ENCODE data around the gene HOTAIR. TPM values are rescaled to one million over a fixed set of nuclear protein-coding genes. Genes with fewer than 3 reads are reported as not detected.
A peak's percentile ranks its signal among the peaks of the same experiment; 100 is the strongest.

The HOTAIR gene
- total and polyA plus RNA-seq, 2 donors (not counting 1 experiment from before 2014, with no cell fraction given), result not detected

DNA sequence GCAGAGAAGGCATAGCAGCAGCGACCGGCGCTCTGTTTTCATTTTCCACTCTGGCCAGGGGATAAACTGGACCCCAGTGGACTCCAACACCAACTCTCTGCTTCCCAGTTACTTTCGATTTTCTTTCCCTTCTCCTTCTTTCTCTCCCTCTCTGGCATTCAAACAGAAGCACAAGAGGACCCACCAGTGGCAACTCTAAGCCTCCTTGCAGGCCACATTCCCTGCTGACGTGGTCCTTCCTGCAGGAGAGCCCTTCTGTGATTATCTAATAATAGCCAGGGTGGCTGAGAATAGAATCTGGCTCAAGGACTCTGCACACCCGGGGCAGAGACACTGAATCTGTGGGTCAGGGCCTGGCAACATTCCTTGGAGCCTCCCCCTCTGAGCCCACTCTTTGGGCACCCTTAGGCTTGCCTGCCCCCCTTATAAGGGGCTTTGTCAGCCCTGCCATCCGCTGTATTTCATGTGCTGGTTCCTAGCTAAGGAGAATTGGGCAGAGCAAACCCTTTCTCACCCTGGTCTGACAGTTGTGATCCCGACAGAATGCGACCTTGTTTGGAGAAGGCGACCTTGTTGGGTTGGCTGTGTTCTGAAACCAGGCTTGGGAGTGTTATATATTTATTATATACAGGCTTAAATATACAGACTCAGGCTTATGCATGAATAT, 45.3 kb upstream of the HOTAIR start:
- Histone ChIP-seq H3K79me2 (ENCODE audit: control insufficient read depth, insufficient read depth, low read length) (no peaks in the 10 kb centered on the region), H3K27ac (ENCODE audit: insufficient read depth, low read length) (no peak overlapping the region), H3K27me3 (ENCODE audit: control insufficient read depth, insufficient read depth, low read length) (peaks cover 36% of the 10 kb centered on the region)

DNA sequence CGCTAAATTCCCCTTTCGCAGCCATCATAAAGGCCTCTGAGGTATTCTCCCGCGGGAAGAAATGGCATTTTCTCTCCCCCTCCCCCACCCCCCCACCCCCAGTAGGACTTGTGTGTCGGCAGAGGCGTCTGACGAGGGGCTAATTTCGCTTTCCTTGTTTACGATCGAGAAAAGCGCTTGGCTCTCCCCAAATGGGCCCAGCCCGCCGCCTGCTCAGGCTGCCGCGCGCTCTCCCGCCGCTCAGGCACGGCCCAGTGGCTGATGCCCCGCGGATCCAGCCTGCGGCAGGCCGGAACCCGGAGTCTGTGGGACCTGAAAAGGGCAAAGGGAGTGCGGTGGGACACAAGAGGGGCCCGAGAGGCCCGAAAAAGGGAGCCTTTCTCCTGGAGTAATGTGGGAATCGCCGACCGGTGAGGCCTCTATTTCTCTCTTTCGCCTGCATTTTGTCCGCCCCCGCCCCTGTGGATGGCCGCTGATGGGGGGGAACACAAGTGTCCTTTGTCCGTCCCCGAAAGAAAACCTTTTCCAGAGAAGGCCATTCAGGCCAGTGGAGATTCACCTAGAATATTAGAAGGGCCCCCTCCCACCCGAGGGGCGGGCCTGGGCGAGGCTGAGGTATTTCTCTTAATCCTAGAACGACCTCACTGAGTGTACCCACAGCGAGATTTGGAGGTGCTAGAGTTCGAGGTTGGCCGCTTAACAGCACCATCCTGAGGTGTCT, 44.5 kb upstream of the HOTAIR start:
- no peak overlapping the region for H2AFZ ChIP-seq (ENCODE audit: low read length)
- H3K79me2 ChIP-seq (ENCODE audit: control insufficient read depth, insufficient read depth, low read length), result no peaks in the 10 kb centered on the region
- H3K9ac ChIP-seq (ENCODE audit: insufficient read depth, low read length), result no peak overlapping the region
- no peak overlapping the region for H3K4me3 ChIP-seq (replicated peaks in 1 of 4; ENCODE audit: control extremely low read depth in 1 of 4, insufficient read depth in 1 of 4, low read depth in 3 of 4, low read length in 4 of 4)
- no peaks in the 10 kb centered on the region for H4K20me1 ChIP-seq (ENCODE audit: control insufficient read depth, extremely low read depth, insufficient read depth, low read length)
- no peak for TF ChIP-seq EZH2 (IDR thresholded peaks at IDR 0.05; ENCODE audit: low read length, missing control alignments)
- TF ChIP-seq, protein P1, sequence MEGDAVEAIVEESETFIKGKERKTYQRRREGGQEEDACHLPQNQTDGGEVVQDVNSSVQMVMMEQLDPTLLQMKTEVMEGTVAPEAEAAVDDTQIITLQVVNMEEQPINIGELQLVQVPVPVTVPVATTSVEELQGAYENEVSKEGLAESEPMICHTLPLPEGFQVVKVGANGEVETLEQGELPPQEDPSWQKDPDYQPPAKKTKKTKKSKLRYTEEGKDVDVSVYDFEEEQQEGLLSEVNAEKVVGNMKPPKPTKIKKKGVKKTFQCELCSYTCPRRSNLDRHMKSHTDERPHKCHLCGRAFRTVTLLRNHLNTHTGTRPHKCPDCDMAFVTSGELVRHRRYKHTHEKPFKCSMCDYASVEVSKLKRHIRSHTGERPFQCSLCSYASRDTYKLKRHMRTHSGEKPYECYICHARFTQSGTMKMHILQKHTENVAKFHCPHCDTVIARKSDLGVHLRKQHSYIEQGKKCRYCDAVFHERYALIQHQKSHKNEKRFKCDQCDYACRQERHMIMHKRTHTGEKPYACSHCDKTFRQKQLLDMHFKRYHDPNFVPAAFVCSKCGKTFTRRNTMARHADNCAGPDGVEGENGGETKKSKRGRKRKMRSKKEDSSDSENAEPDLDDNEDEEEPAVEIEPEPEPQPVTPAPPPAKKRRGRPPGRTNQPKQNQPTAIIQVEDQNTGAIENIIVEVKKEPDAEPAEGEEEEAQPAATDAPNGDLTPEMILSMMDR (conservative IDR thresholded peaks at IDR 0.05 in 1 of 2, IDR thresholded peaks at IDR 0.05 in 1 of 2; ENCODE audit: low read depth in 1 of 2, low read length in 2 of 2), result no peak
- no peak overlapping the region for H3K27ac ChIP-seq (ENCODE audit: insufficient read depth, low read length)
- no peak overlapping the region for H3K4me2 ChIP-seq (ENCODE audit: extremely low read depth, insufficient read depth, low read length)
- H3K36me3 ChIP-seq (ENCODE audit: control insufficient read depth, insufficient read depth, low read length), result no peaks in the 10 kb centered on the region
- no peak for DNase-seq (ENCODE audit: low read depth in 2 of 2)
- H3K4me1 ChIP-seq (ENCODE audit: control insufficient read depth, extremely low read depth, insufficient read depth, low read length), result no peaks in the 10 kb centered on the region
- H3K9me3 ChIP-seq (ENCODE audit: control insufficient read depth, insufficient read depth, low read depth, low read length), result no peaks in the 10 kb centered on the region
- peaks cover 42% of the 10 kb centered on the region for H3K27me3 ChIP-seq (ENCODE audit: control insufficient read depth, insufficient read depth, low read length)

More for the DNA sequence above, 45.3 kb upstream of the HOTAIR start:
- no peaks in the 10 kb centered on the region for H4K20me1 ChIP-seq (ENCODE audit: control insufficient read depth, extremely low read depth, insufficient read depth, low read length)
- H2AFZ ChIP-seq (ENCODE audit: low read length), result no peak overlapping the region
- H3K36me3 ChIP-seq (ENCODE audit: control insufficient read depth, insufficient read depth, low read length), result no peaks in the 10 kb centered on the region
- DNase-seq (ENCODE audit: low read depth in 2 of 2), result no peak
- no peak overlapping the region for H3K4me2 ChIP-seq (ENCODE audit: extremely low read depth, insufficient read depth, low read length)
- H3K4me3 ChIP-seq (replicated peaks in 1 of 4; ENCODE audit: control extremely low read depth in 1 of 4, insufficient read depth in 1 of 4, low read depth in 3 of 4, low read length in 4 of 4), result no peak overlapping the region
- no peaks in the 10 kb centered on the region for H3K9me3 ChIP-seq (ENCODE audit: control insufficient read depth, insufficient read depth, low read depth, low read length)
- H3K9ac ChIP-seq (ENCODE audit: insufficient read depth, low read length), result no peak overlapping the region
- no peaks in the 10 kb centered on the region for H3K4me1 ChIP-seq (ENCODE audit: control insufficient read depth, extremely low read depth, insufficient read depth, low read length)
- TF ChIP-seq EZH2 (IDR thresholded peaks at IDR 0.05; ENCODE audit: low read length, missing control alignments), result no peak
- TF ChIP-seq, protein P1 (conservative IDR thresholded peaks at IDR 0.05 in 1 of 2, IDR thresholded peaks at IDR 0.05 in 1 of 2; ENCODE audit: low read depth in 1 of 2, low read length in 2 of 2), result no peak

DNA sequence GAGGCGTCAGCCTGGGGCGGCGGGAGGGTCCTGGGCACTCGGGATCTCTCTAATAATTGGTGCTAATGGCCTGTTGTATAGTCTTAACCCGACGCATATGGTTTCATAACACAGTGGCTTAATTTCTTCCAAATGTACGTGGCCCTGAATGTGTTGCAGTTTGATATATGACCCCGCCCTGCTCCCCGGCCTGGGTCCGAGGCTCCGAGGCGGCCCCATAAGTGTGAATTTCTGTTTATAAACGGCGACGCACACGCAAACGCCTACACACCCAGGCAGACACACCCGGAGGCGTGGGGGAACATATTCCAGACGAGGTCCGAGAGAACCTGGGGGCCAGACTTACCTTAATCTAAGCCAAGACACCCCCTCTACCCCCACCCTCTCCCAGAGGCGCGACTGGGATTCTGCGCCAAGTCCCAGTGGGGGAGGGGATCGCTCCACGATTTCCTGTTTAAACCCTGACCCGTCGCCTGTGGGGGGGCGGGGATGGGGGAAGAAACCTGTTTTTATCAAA, 43.8 kb upstream of the HOTAIR start:
- peak overlapping the region; percentile 94 for H3K4me2 ChIP-seq (ENCODE audit: extremely low read depth, insufficient read depth, low read length)
- H3K27me3 ChIP-seq (ENCODE audit: control insufficient read depth, insufficient read depth, low read length), result peaks cover 41% of the 10 kb centered on the region

More for the DNA sequence above, 43.8 kb upstream of the HOTAIR start:
- Histone ChIP-seq H4K20me1 (ENCODE audit: control insufficient read depth, extremely low read depth, insufficient read depth, low read length) (no peaks in the 10 kb centered on the region), H3K36me3 (ENCODE audit: control insufficient read depth, insufficient read depth, low read length) (no peaks in the 10 kb centered on the region), H3K27ac (ENCODE audit: insufficient read depth, low read length) (peak overlapping the region; percentile 38), H3K4me1 (ENCODE audit: control insufficient read depth, extremely low read depth, insufficient read depth, low read length) (no peaks in the 10 kb centered on the region), H3K4me3 (replicated peaks in 1 of 4; ENCODE audit: control extremely low read depth in 1 of 4, insufficient read depth in 1 of 4, low read depth in 3 of 4, low read length in 4 of 4) (peak overlapping the region in 2 of 4 experiments; percentile 17 to 57), H2AFZ (ENCODE audit: low read length) (peak overlapping the region; percentile 35), H3K9me3 (ENCODE audit: control insufficient read depth, insufficient read depth, low read depth, low read length) (no peaks in the 10 kb centered on the region), H3K9ac (ENCODE audit: insufficient read depth, low read length) (no peak overlapping the region), H3K79me2 (ENCODE audit: control insufficient read depth, insufficient read depth, low read length) (no peaks in the 10 kb centered on the region)
- TF ChIP-seq EZH2 (IDR thresholded peaks at IDR 0.05; ENCODE audit: low read length, missing control alignments), result no peak
- TF ChIP-seq, protein P1 (conservative IDR thresholded peaks at IDR 0.05 in 1 of 2, IDR thresholded peaks at IDR 0.05 in 1 of 2; ENCODE audit: low read depth in 1 of 2, low read length in 2 of 2), result no peak
- no peak for DNase-seq (ENCODE audit: low read depth in 2 of 2)
